ENCODE measurements around the gene TNFRSF4.

The TNFRSF4 gene

GRCh38 chr1:1241588-1242219 is 27.8 kb upstream of the TNFRSF4 start:
- Mint-ChIP-seq H3K27me3 (no peaks in the 10 kb centered on the region), H3K4me1 (ENCODE audit: low read depth in 2 of 2) (no peaks in the 10 kb centered on the region), H3K4me3 (no peak overlapping the region), H3K36me3 (ENCODE audit: insufficient read depth) (no peaks in the 10 kb centered on the region), H3K9me3 (no peaks in the 10 kb centered on the region), H3K27ac (no peak overlapping the region)
- DNase-seq (no peak), ATAC-seq (replicated peaks) (no peak)

- no peaks in the 10 kb centered on the region for H3K36me3 Mint-ChIP-seq (ENCODE audit: insufficient read depth)
- H3K4me1 Mint-ChIP-seq (ENCODE audit: low read depth in 2 of 2), result no peaks in the 10 kb centered on the region
- no peak for ATAC-seq (replicated peaks)
- no peak for DNase-seq
- no peak overlapping the region for H3K4me3 Mint-ChIP-seq
- no peaks in the 10 kb centered on the region for H3K9me3 Mint-ChIP-seq
- H3K27me3 Mint-ChIP-seq, result no peaks in the 10 kb centered on the region
- H3K27ac Mint-ChIP-seq, result no peak overlapping the region
These were observed 27.1 kb upstream of the TNFRSF4 start for GRCh38 chr1:1240822-1241587.

- Mint-ChIP-seq H3K36me3 (ENCODE audit: insufficient read depth) (no peaks in the 10 kb centered on the region), H3K4me3 (no peak overlapping the region), H3K9me3 (no peaks in the 10 kb centered on the region), H3K27me3 (no peaks in the 10 kb centered on the region), H3K4me1 (ENCODE audit: low read depth in 2 of 2) (no peaks in the 10 kb centered on the region), H3K27ac (no peak overlapping the region)
- ATAC-seq (replicated peaks) (no peak), DNase-seq (no peak)
These were observed 26.4 kb upstream of the TNFRSF4 start for GRCh38 chr1:1240348-1240732.

GRCh38 chr1:1239614-1240347 is 25.8 kb upstream of the TNFRSF4 start:
- H3K27me3 Mint-ChIP-seq, result no peaks in the 10 kb centered on the region
- H3K36me3 Mint-ChIP-seq (ENCODE audit: insufficient read depth), result no peaks in the 10 kb centered on the region
- H3K9me3 Mint-ChIP-seq, result no peaks in the 10 kb centered on the region
- H3K27ac Mint-ChIP-seq, result no peak overlapping the region
- ATAC-seq (replicated peaks), result no peak
- DNase-seq, result no peak
- H3K4me3 Mint-ChIP-seq, result no peak overlapping the region
- H3K4me1 Mint-ChIP-seq (ENCODE audit: low read depth in 2 of 2), result no peaks in the 10 kb centered on the region

GRCh38 chr1:1239227-1239613 is 25.3 kb upstream of the TNFRSF4 start:
- Mint-ChIP-seq H3K9me3 (no peaks in the 10 kb centered on the region), H3K27me3 (no peaks in the 10 kb centered on the region), H3K36me3 (ENCODE audit: insufficient read depth) (peaks cover under 1% of the 10 kb centered on the region), H3K4me1 (ENCODE audit: low read depth in 2 of 2) (peaks cover 4% of the 10 kb centered on the region in 2 donors), H3K27ac (no peak overlapping the region), H3K4me3 (no peak overlapping the region)
- no peak for DNase-seq
- no peak for ATAC-seq (replicated peaks)

GRCh38 chr1:1238702-1239178 is 24.8 kb upstream of the TNFRSF4 start:
- Mint-ChIP-seq H3K36me3 (ENCODE audit: insufficient read depth) (peaks cover 3% of the 10 kb centered on the region), H3K9me3 (no peaks in the 10 kb centered on the region), H3K27me3 (no peaks in the 10 kb centered on the region), H3K27ac (no peak overlapping the region), H3K4me1 (ENCODE audit: low read depth in 2 of 2) (peaks cover 7% of the 10 kb centered on the region in 2 donors), H3K4me3 (no peak overlapping the region)
- no peak for DNase-seq
- no peak for ATAC-seq (replicated peaks)

GRCh38 chr1:1237874-1238701 is 24.1 kb upstream of the TNFRSF4 start:
- ATAC-seq (replicated peaks) (no peak), DNase-seq (no peak)
- Mint-ChIP-seq H3K27me3 (no peaks in the 10 kb centered on the region), H3K36me3 (ENCODE audit: insufficient read depth) (peaks cover 3% of the 10 kb centered on the region), H3K27ac (no peak overlapping the region), H3K9me3 (no peaks in the 10 kb centered on the region), H3K4me3 (no peak overlapping the region), H3K4me1 (ENCODE audit: low read depth in 2 of 2) (peaks cover 11% of the 10 kb centered on the region in 2 donors)

GRCh38 chr1:1236945-1237873 is 23.3 kb upstream of the TNFRSF4 start:
- H3K27ac Mint-ChIP-seq, result no peak overlapping the region
- H3K9me3 Mint-ChIP-seq, result no peaks in the 10 kb centered on the region
- H3K27me3 Mint-ChIP-seq, result no peaks in the 10 kb centered on the region
- ATAC-seq (replicated peaks) (no peak), DNase-seq (no peak)
- H3K4me3 Mint-ChIP-seq, result no peak overlapping the region
- H3K4me1 Mint-ChIP-seq (ENCODE audit: low read depth in 2 of 2), result peaks cover 11% of the 10 kb centered on the region in 2 donors
- peaks cover 6% of the 10 kb centered on the region for H3K36me3 Mint-ChIP-seq (ENCODE audit: insufficient read depth)

- Mint-ChIP-seq H3K4me3 (no peak overlapping the region), H3K4me1 (ENCODE audit: low read depth in 2 of 2) (peaks cover 11% of the 10 kb centered on the region in 2 donors), H3K27me3 (no peaks in the 10 kb centered on the region), H3K27ac (no peak overlapping the region), H3K9me3 (no peaks in the 10 kb centered on the region), H3K36me3 (ENCODE audit: insufficient read depth) (peaks cover 12% of the 10 kb centered on the region)
- DNase-seq (no peak), ATAC-seq (replicated peaks) (no peak)
These were observed 22.3 kb upstream of the TNFRSF4 start for GRCh38 chr1:1236176-1236763.

GRCh38 chr1:1235016-1235744 is 21.2 kb upstream of the TNFRSF4 start:
- Mint-ChIP-seq H3K9me3 (no peaks in the 10 kb centered on the region), H3K36me3 (ENCODE audit: insufficient read depth) (peaks cover 18% of the 10 kb centered on the region), H3K4me3 (peak overlapping the region in 1 of 2 donors; percentile 4), H3K27ac (no peak overlapping the region), H3K4me1 (ENCODE audit: low read depth in 2 of 2) (peaks cover 20 to 21% of the 10 kb centered on the region in 2 donors), H3K27me3 (no peaks in the 10 kb centered on the region)
- DNase-seq (no peak), ATAC-seq (replicated peaks) (no peak)

- no peak for DNase-seq
- peaks cover 18% of the 10 kb centered on the region for H3K36me3 Mint-ChIP-seq (ENCODE audit: insufficient read depth)
- H3K27ac Mint-ChIP-seq, result no peak overlapping the region
- peak overlapping the region; percentile 73 to 79 for H3K4me3 Mint-ChIP-seq
- no peaks in the 10 kb centered on the region for H3K9me3 Mint-ChIP-seq
- H3K27me3 Mint-ChIP-seq, result no peaks in the 10 kb centered on the region
- H3K4me1 Mint-ChIP-seq (ENCODE audit: low read depth in 2 of 2), result peaks cover 28 to 29% of the 10 kb centered on the region in 2 donors
- ATAC-seq (replicated peaks), result no peak
These were observed 20.3 kb upstream of the TNFRSF4 start for GRCh38 chr1:1234180-1234808.

All from effector memory CD8-positive, alpha-beta T cell (primary cell).